Mesodermal cell (in vitro differentiated cells): ENCODE measurements around the gene ZNF865.
"Not testable (repeated sequence)": the region's sequence is repeated elsewhere in the genome, so short reads cannot be mapped to it uniquely, and the experiment has no call there.

ENCODE experiments used
- H3K27ac ChIP-seq: 2 replicates; pipeline ENCODE4 v1.7.0; 2013; ENCODE audit warnings: mild to moderate bottlenecking, low read depth, low read length, moderate library complexity; ENCODE audit not compliant: severe bottlenecking
- H3K36me3 ChIP-seq: 2 replicates; pipeline ENCODE4 v1.7.1; 2013; ENCODE audit warnings: mild to moderate bottlenecking, low read length, moderate library complexity; ENCODE audit not compliant: control insufficient read depth, insufficient read depth
- H3K4me1 ChIP-seq: one replicate; pipeline ENCODE4 v1.7.1; 2013; ENCODE audit warnings: mild to moderate bottlenecking, low read length; ENCODE audit not compliant: insufficient read depth, control insufficient read depth, poor library complexity, severe bottlenecking
- H3K4me3 ChIP-seq: 2 replicates; pipeline ENCODE4 v1.7.0; 2013; ENCODE audit warnings: low read length, control low read depth, mild to moderate bottlenecking; ENCODE audit not compliant: insufficient read depth, poor library complexity, severe bottlenecking; ENCODE audit errors: extremely low read depth
- H3K9me3 ChIP-seq: 2 replicates; pipeline ENCODE4 v1.7.1; 2013; ENCODE audit warnings: mild to moderate bottlenecking, low read length, moderate library complexity; ENCODE audit not compliant: control insufficient read depth
- WGBS, 2 experiments: methylation state at CpG; one replicate each; pipeline ENCODE4 v1.1.5; 2013; ENCODE audit warnings: missing lambda C conversion rate in 2 of 2; ENCODE audit not compliant: insufficient coverage in 2 of 2; 5-methylcytosine and 5-hydroxymethylcytosine counted together

The ZNF865 gene

DNA sequence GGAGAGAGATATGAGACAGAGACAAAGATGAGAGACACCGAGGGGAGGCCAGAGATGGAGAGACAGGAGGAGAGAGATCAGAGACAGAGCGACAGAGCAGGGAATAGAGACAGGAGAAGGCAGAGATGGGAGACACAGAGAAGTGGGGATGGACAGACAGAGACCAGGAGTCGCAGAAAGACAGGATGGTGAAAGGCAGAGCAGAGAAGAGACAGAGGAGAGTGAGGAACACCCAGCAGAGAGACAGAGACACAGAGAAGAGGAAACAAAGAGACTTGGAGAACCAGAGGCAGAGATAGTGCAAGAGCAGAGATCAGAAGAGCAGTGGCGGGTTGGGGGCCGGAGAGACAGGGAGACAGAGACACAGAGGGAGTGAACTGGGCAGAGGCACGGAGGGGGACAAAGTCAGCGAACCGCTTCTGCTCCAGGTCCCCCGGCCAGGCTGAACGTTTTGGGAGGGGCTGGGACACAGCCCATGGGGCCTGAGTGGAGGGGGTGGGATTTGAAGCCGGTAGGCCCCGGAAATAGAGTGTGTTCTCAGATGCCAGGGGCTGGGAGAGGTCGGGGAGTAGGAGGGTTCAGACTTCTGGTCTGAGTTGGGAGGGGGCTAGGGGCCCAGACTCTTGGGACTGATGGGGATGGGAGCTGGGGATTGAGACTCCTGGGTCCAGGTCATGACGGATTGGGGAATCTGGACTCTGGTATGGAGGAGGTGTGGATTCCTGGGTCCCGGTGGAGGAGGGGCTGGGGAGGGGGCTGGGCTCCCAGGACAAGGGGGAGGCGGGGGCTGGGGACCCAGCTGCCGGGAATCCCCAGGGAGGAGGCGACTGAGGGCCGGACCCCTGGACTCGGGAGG, 25.5 kb upstream of the ZNF865 start:
- H3K4me3 ChIP-seq: peak overlapping the region; percentile 97

DNA sequence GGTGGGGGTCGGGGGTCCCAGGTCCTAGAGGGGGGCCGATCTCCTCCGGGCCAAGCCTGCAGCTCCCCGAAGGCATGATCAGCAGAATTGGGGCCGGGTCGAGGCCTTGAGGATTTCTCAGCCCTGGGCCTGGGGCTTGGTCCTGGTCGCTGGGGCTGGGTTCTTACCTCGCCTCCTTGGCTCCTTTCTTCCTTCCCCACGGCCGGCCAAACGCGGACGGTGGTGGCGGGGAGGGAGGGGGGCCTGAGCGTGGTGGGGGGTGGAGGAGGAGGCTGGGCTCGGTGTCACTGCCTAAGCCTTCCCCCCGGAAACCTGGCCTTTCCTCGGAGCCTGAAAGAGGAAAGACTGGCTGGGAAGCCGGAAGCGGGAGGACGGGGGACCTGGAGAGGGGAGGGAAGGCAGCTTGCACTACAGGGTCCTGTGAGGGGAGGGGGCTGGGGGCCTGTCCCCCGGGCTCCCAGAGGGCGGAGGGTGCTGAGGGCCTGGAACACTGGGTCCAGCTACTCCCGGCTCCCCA, 24.8 kb upstream of the ZNF865 start, which contains the start of gene ZNF579:
TSS of gene ZNF579 (minus strand) at position 221 of the 517 bp plus-strand sequence. CDS start 1,209 bp downstream, outside the sequence.
- Histone ChIP-seq H3K4me1 (no peaks in the 10 kb centered on the region), H3K36me3 (peaks cover 26% of the 10 kb centered on the region), H3K9me3 (no peaks in the 10 kb centered on the region), H3K27ac (peak within 1 kb of the TSS; percentile 79), H3K4me3 (peak within 1 kb of the TSS; percentile 97)
- WGBS, 2 experiments: 0 to 1% methylated on average over 4 to 12 of the region's 24 CpGs

More for the DNA sequence above, 25.5 kb upstream of the ZNF865 start:
- Histone ChIP-seq H3K27ac (peak overlapping the region; percentile 79), H3K4me1 (no peaks in the 10 kb centered on the region), H3K9me3 (no peaks in the 10 kb centered on the region), H3K36me3 (peaks cover 26% of the 10 kb centered on the region)
- WGBS, 2 experiments: 15 to 16% methylated on average over 17 to 18 of the region's 20 CpGs

GRCh38 chr19:55581145-55581822, 24.2 kb upstream of the ZNF865 start:
- 44 to 46% methylated on average over 11 of the region's 12 CpGs for WGBS, 2 experiments
- H3K9me3 ChIP-seq: no peaks in the 10 kb centered on the region
- H3K4me1 ChIP-seq: no peaks in the 10 kb centered on the region
- peak overlapping the region; percentile 97 for H3K4me3 ChIP-seq
- H3K36me3 ChIP-seq: peaks cover 21% of the 10 kb centered on the region
- H3K27ac ChIP-seq: peak overlapping the region; percentile 79

DNA sequence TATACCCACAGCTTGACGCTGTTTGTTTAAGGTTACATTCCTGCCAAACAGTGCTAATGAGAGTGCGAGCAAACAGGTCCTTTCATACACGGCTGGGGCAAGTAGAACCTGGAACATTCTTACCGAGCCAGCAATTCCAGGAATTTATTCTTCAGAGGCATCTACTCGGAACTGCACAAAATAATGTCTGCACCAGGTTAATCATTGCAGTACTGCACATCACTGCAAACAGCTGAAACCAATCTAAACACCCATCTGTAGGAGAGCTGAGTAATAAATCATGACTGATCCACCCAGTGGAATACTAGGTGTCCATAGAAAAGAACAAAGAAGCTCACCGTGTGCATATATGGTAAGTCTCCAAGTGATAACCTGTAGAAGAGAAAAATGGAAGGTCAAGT, 23.6 kb upstream of the ZNF865 start:
- Histone ChIP-seq H3K4me3 (no peak overlapping the region), H3K27ac (no peak overlapping the region)
- 49 to 53% methylated on average over 5 of the region's 6 CpGs for WGBS, 2 experiments

DNA sequence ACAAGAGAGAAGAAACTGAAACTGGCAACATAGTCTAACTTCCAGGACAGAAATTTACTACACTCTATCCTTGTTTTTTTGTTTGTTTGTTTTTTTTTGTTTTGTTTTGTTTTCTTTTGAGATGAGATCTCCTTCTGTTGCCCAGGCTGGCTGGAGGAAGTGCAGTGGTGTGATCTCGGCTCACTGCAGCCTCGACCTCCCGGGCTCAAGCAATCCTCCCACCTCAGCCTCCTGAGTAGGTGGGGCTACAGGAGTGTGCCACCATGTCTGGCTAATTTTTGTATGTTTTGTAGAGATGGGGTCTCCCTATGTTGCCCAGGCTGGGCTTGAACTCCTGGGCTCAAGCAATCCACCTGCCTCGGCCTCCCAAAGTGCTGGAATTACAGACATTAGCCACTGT, 23.2 kb upstream of the ZNF865 start:
- H3K9me3 ChIP-seq, H3K4me1 ChIP-seq, H3K27ac ChIP-seq, H3K4me3 ChIP-seq: not testable (repeated sequence)
- peaks cover 11% of the 10 kb centered on the region for H3K36me3 ChIP-seq
- 80 to 91% methylated on average over 2 to 4 of the region's 4 CpGs for WGBS, 2 experiments

More for the DNA sequence above, 23.6 kb upstream of the ZNF865 start:
- Histone ChIP-seq H3K9me3 (no peaks in the 10 kb centered on the region), H3K36me3 (peaks cover 16% of the 10 kb centered on the region), H3K4me1 (no peaks in the 10 kb centered on the region)

GRCh38 chr19:55583897-55584296, 21.6 kb upstream of the ZNF865 start:
- not testable (repeated sequence) for H3K4me3 ChIP-seq, H3K27ac ChIP-seq, H3K9me3 ChIP-seq, H3K36me3 ChIP-seq, H3K4me1 ChIP-seq
- 77 to 91% methylated on average over 6 of the region's 8 CpGs for WGBS, 2 experiments

DNA sequence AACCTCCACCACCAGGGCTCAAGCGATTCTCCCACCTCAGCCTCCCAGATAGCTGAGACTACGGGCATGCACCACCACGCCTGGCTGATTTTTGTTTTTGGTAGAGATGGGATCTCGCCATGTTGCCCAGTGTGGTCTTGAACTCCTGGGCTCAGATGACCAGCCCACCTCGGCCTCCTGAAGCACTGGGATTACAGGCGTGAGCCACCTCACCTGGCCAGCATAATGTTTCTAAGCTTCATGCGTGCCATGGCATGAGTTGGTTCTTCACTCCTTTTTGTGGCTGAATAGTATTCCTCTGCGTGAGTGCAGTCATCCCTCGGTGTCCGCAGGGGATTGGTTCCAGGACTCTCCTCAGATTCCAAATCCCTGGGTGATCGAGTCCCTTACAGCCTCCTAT, 20.6 kb upstream of the ZNF865 start:
- Histone ChIP-seq H3K9me3 (no peaks in the 10 kb centered on the region), H3K36me3 (no peaks in the 10 kb centered on the region), H3K4me1 (no peaks in the 10 kb centered on the region), H3K4me3 (no peak overlapping the region), H3K27ac (no peak overlapping the region)
- 93 to 99% methylated on average over 9 to 10 of the region's 11 CpGs for WGBS, 2 experiments

DNA sequence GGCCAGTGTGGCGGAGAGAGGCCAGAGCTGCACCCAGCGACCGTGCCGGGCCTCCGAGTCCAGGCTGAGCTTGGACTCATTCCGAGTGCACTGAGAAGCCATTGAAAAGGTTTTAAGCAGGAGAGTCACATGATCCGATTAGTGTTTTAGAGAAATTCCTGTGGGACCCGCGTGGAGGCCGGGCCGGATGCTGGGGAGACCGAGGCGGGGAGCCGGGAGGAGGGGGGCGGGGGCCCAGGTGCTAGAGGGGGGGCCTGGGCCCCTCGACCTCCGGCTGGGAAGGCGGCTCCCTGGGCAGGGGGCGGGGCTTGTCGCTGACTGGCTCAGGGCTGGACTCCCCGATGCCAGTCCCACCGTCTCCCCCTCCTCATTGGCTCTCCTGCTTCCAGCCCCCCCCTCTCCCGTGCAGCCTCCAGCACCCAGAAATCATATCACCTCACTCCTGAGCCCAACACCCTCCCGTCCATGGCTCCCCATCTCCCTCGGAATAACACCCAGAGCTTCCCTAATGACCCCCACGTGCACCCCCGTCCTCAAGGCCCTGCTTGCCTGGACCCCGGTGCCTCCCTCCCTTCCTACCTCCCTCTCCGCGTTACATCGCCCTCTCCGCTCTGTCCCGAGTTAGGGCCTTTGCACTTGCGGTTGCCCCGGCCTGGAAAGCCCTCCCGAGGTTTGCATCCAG, 19.6 kb upstream of the ZNF865 start:
- WGBS, 2 experiments: 14 to 19% methylated on average over 26 to 27 of the region's 36 CpGs
- Histone ChIP-seq H3K9me3 (no peaks in the 10 kb centered on the region), H3K4me1 (no peaks in the 10 kb centered on the region), H3K4me3 (peak overlapping the region; percentile 27), H3K27ac (peak overlapping the region; percentile 62), H3K36me3 (no peaks in the 10 kb centered on the region)

DNA sequence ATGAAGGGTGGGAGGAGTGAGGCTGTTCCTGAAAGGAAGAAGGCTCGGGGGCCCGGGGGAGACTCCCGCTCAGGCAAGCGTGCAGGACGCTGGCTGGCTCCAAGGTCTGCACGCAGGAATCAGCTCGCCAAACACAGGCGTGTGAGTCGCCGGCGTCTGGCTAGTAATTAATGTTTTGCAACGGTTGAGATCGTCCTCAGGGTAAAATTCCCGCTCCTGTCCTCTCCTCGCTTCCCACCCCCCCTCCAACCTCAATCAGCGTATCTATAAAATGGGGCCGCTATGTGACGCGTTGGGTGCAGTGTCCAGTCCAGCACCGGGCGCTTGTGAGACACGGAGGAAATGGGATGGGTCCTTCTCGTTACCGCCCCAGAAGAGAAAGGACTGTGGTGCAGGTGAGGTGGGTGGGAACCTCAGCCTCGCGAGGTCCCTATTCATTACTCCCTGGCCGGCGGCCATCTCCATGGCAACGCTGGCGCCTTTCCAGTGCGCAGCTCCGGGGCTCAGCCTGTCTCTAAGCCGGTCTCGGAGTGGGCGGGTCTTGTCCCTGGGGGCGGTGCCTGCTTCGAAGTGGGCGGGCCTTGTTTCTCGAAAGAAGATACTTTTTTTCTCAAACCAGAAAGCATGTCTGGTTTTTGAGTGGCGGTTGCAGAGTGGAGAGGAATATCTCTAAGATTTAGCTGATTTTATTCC, 18.3 kb upstream of the ZNF865 start:
- H3K4me3 ChIP-seq: peak overlapping the region; percentile 31
- H3K36me3 ChIP-seq: peaks cover 10% of the 10 kb centered on the region
- H3K4me1 ChIP-seq: no peaks in the 10 kb centered on the region
- no peaks in the 10 kb centered on the region for H3K9me3 ChIP-seq
- H3K27ac ChIP-seq: peak overlapping the region; percentile 50
- WGBS, 2 experiments: 2 to 3% methylated on average over 19 to 25 of the region's 40 CpGs

DNA sequence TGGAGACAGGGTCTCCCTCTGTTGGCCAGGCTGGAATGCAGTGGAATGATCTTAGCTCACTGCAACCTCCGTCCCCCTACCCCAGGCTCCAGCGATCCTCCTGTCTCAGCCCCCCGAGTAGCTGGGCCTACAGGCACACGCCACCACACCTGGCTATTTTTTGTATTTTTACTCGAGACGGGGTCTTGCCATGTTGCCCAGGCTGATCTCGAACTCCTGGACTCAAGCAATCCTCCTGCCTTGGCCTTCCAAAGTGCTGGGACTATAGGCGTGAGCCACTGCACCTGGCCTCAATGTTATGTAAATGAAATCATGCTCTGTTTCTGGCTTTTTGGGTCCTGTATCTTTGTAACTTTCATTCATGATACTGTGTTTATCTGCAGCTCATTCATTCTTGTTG, 16.7 kb upstream of the ZNF865 start:
- H3K27ac ChIP-seq: no peak overlapping the region
- H3K4me3 ChIP-seq: no peak overlapping the region
- no peaks in the 10 kb centered on the region for H3K4me1 ChIP-seq
- peaks cover 20% of the 10 kb centered on the region for H3K36me3 ChIP-seq
- 88 to 90% methylated on average over 6 to 8 of the region's 8 CpGs for WGBS, 2 experiments
- no peaks in the 10 kb centered on the region for H3K9me3 ChIP-seq
